T-helper 1 cell treated with Interleukin-12 subunit alpha and Interleukin-12 subunit beta and Interleukin-4 antibody, amounts not matched to agents 30 ng/mL and 1 ng/mL, for 36 hours (primary cell): ENCODE measurements around the gene MOB2. TPM values are rescaled to one million over a fixed set of nuclear protein-coding genes. Genes with fewer than 3 reads are reported as not detected.

Experiments used
- intact Hi-C: fragments of 100-400 bp; cut with micrococcal nuclease; formaldehyde crosslinking; loops from one replicate; pipeline ENCODE4 v1.15.1; 2024
- total RNA-seq: library from RNA; stranded (reverse); gene quantifications from 2 replicates; pipeline ENCODE4 v1.2.3, GENCODE V29; 2022

The MOB2 gene
- total RNA-seq, 1 donor from 2014 or later = 41.7 TPM

DNA sequence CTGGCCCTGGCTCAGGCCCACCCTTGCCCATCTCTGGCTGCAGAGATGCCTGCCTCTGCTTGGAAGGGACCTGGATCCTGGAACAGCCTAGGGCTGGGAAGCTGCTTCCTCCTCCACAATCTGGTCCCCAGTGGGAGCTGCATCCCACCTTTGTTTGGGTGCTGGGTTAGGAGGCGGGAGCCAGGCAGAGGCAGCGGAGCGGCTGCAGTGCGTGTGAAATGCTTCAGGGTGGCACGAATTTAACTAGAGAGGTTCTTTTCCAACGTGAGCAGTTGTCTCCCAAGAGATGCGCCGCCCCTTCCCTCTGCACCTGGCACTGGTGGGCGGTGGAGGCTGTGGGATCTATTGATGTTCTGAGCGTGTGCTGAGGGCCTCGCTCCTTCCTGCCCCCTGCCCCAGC, 65.3 kb downstream of the MOB2 start:
- intact Hi-C loops = no loop called here

DNA sequence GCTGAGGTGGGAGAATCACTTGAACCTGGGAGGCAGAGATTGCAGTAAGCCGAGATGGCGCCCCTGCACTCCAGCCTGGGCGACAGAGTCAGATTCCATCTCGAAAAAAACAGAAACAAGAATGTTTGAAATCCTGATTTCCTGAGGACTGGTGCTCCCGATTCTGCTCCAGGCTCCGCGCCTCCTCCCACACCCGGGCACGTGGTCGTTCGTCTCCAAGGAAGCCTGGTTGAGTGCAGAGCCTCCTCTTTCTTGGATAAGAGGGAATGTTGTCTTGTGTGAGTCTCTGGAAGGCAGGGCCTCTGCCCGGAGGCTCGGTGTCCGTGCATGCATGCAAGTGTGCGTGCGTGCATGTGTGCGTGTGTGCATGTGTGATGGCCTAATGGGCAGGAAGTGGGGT, 66.8 kb downstream of the MOB2 start:
- intact Hi-C loops = no loop called here

Other genes starting within 250 kb of the MOB2 start
- gene TOLLIP, start 177.1 kb downstream of the MOB2 start, total RNA-seq = 43.2 TPM in 2 replicates
- gene BRSK2, start 96.8 kb downstream of the MOB2 start, total RNA-seq = 0.27 and 0.44 TPM in 2 replicates
- gene DUSP8, start 85.5 kb upstream of the MOB2 start, total RNA-seq = 0.59 and 1.3 TPM in 2 replicates
- not detected in 2 replicates for gene KRTAP5-1, start 98.5 kb upstream of the MOB2 start, total RNA-seq
- gene KRTAP5-2, start 111.5 kb upstream of the MOB2 start, total RNA-seq = not detected in 2 replicates
- gene KRTAP5-3, start 121.7 kb upstream of the MOB2 start, total RNA-seq = not detected in 2 replicates
- not detected in 2 replicates for gene KRTAP5-4, start 135.4 kb upstream of the MOB2 start, total RNA-seq
- gene KRTAP5-5, start 143.0 kb upstream of the MOB2 start, total RNA-seq = not detected in 2 replicates
- gene KRTAP5-6, start 210.4 kb upstream of the MOB2 start, total RNA-seq = not detected in 2 replicates